GM21423 (cell line): ENCODE results near the gene UQCRQ.

Experiments
- ATAC-seq: cut with Tn5 transposase; IDR thresholded peaks from one replicate; pipeline ENCODE4 v1.9.1; 2021; ENCODE audit warnings: mild to moderate bottlenecking, moderate library complexity; ENCODE audit not compliant: unreplicated experiment

The UQCRQ gene

DNA sequence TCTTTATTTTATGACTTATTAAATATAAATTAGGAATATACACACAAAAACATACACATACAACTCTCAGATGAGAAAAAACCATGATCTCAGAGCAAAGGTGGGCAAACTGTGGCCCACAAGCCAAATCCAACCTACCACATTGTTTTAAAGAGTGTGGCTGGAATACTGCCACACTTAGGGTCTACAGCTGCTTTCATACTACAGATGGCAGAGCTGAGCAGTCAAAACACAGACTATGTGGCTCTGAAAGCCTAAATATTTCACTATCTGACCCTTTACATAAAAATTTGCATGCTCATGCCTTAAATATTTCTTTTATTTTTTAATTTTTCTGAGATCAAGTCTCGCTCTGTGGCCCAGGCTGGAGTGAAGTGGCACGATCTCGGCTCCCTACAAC, 35.3 kb downstream of the UQCRQ start:
- ATAC-seq, result no peak

DNA sequence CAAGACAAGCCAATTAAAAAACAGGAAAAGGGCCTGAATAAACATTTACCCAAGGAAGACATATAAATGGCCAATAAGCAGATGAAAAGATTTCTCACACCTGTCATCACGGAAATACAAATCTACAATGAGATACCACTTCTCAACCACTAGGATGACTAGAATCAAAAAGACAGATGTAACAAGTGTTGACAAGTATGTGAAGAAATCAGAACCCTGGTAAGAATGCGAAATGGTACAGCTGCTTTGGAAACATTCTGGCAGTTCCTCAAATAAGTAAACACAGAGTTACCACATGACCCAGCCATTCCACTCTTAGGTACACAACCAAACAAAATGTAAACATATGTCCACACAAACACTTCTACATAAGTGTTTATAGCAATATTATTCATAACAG, 39.5 kb downstream of the UQCRQ start:
- ATAC-seq, result no peak

DNA sequence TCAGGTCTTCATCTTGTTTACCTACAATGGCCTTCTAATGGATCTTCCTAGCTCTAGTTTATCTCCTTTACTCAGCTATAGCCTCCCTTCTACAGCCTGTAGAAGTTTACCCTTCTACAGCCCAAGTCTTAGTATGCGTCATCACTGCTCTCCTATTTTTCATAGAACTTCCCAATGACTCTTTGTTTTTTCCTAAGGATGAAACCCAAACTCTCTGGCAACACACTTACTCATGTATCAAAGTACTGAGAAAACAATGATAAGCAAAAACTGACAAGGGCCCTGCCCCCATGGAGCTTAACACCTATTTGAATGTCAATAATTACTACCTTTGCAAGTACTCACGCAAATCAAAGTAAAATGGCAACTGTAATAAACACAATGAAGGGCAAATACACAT, 40.7 kb downstream of the UQCRQ start:
- no peak for ATAC-seq

DNA sequence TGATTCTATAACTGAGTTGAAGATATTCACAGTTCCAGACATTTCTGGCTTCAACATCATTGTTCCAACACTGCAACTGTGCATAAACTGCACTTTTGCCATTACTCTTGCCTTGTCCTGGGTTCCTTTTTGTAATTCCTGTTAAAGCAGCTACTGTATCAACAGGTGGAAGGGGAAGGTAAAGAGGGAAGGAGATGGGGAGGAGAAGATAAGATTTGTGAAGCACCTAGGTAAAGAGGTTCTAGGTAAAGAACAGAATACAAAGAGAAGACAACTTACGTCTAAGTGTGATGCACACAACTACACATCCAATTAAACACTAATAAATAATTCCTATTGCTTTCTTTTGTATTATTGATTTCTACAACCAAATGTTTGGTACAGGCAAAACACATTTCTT, 43.3 kb downstream of the UQCRQ start:
- no peak for ATAC-seq

DNA sequence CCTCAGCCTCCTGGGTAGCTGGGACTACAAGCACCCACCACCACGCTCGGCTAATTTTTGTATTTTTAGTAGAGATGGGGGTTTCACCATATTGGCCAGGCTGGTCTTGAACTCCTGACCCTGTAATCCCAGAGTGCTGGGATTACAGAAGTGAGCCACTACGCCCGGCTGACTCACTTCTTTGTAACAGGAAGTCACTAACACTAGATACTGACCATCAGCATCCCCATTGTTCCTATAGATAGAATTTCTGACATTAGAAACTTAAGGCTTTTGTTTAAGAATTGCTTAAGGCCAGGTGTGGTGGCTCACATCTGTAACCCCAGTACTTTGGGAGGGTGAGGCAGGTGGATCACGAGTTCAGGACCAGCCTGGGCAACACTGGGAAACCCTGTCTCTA, 49.2 kb downstream of the UQCRQ start:
- no peak for ATAC-seq

DNA sequence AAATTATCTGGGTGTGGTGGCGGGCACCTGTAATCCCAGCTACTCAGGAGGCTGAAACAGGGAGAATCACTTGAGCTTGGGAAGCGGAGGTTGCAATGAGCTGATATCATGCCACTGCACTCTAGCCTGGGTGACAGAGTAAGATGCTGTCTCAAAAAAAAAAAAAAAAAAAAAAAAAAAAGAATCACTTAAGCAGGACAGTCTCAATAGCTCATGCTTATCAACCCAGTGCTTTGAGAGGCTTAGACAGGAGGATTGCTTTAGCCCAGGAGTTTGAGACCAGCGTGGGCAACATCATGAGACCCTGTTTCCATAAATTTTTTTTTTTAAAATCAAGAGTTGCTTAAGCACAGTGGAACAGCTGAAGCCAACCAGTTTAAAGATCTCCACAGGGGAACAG, 49.6 kb downstream of the UQCRQ start:
- ATAC-seq, result no peak
